Parathyroid adenoma (tissue), 2 donors: ENCODE data around the gene MTHFSD.

ENCODE experiments used
- H2AFZ ChIP-seq: fragments of 300-600 bp; sonication (generic); one replicate; pipeline ENCODE4 v1.7.0; 2017; ENCODE audit warnings: antibody characterized with exemption, mild to moderate bottlenecking
- H3K27ac ChIP-seq: fragments of 300-600 bp; sonication (generic); one replicate; pipeline ENCODE4 v1.7.0; 2017
- H3K27me3 ChIP-seq: fragments of 300-600 bp; sonication (generic); one replicate; pipeline ENCODE4 v1.7.0; 2017; ENCODE audit warnings: low read length; ENCODE audit not compliant: control insufficient read depth, insufficient read depth
- H3K36me3 ChIP-seq: fragments of 300-600 bp; sonication (generic); one replicate; pipeline ENCODE4 v1.7.0; 2017; ENCODE audit warnings: low read length; ENCODE audit not compliant: control insufficient read depth, insufficient read depth
- H3K4me1 ChIP-seq: fragments of 300-600 bp; sonication (generic); one replicate; pipeline ENCODE4 v1.7.0; 2017; ENCODE audit warnings: control low read depth
- H3K4me2 ChIP-seq: fragments of 300-600 bp; sonication (generic); one replicate; pipeline ENCODE4 v1.7.0; 2017; ENCODE audit warnings: low read length
- H3K4me3 ChIP-seq: fragments of 300-600 bp; sonication (generic); one replicate; pipeline ENCODE4 v1.7.0; 2017; ENCODE audit warnings: low read depth, low read length
- H3K79me2 ChIP-seq: fragments of 300-600 bp; sonication (generic); one replicate; pipeline ENCODE4 v1.7.0; 2017; ENCODE audit warnings: control low read depth
- H3K9ac ChIP-seq: fragments of 300-600 bp; sonication (generic); one replicate; pipeline ENCODE4 v1.7.0; 2017; ENCODE audit warnings: mild to moderate bottlenecking
- H3K9me3 ChIP-seq: fragments of 300-600 bp; sonication (generic); one replicate; pipeline ENCODE4 v1.7.0; 2017; ENCODE audit warnings: low read length; ENCODE audit not compliant: control insufficient read depth
- TF ChIP-seq, protein P1 (sequence below): fragments of 300-600 bp; sonication (generic); IDR thresholded peaks from one replicate; pipeline ENCODE4 v1.7.0; 2017; ENCODE audit warnings: antibody characterized with exemption, mild to moderate bottlenecking
- donor health status: primary hyperparathyroidism.

MTHFSD gene

DNA sequence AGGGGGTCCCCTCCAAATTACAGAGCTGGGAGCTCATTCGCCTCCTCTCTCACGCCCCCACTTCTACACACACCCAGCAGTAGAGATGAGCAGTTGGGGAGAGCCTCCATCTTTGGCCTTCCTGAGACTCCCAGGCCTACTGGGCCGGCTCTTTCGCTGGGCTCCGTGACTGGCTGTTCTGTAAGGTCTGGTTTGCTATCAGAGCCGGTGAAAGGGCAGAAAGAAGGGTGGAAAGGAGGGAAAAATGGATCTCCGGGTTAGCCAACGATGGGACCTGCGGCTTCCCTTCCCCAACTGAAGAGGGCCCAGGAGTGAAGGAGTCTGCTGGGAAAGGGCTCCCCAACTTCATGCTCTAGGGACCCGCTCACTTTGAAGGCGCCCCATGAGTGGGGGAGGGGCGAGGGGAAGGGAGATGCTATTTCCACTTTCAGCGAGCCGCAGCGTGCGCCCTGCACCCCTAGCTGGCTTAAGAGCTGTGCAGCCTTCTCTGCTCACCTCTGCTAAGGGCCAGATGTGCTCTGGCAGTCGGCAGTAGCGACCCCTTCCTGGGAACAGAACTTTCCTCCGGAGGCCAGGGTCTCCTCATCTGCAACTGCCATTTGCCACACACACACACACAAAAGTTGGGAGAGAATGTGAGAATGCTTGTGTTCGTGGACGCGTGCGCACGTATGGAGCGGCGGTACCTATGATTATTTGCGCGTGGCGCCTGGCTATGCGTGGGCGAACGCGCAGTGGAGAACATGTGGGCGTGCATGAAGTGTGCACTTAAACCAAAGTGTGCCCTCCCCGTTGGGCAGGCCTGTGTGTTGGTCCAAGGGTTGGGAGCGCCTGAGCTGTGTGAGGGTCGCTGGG lies 47.6 kb downstream of the MTHFSD start:
- H3K4me3 ChIP-seq: no peak overlapping the region
- peaks cover 20% of the 10 kb centered on the region for H3K27me3 ChIP-seq
- no peak overlapping the region for H3K9ac ChIP-seq
- H3K9me3 ChIP-seq: no peaks in the 10 kb centered on the region
- no peaks in the 10 kb centered on the region for H3K36me3 ChIP-seq
- no peak overlapping the region for H3K27ac ChIP-seq
- no peak overlapping the region for H2AFZ ChIP-seq
- peak overlapping the region; percentile 22 for H3K4me2 ChIP-seq
- no peaks in the 10 kb centered on the region for H3K4me1 ChIP-seq
- TF ChIP-seq, protein P1, sequence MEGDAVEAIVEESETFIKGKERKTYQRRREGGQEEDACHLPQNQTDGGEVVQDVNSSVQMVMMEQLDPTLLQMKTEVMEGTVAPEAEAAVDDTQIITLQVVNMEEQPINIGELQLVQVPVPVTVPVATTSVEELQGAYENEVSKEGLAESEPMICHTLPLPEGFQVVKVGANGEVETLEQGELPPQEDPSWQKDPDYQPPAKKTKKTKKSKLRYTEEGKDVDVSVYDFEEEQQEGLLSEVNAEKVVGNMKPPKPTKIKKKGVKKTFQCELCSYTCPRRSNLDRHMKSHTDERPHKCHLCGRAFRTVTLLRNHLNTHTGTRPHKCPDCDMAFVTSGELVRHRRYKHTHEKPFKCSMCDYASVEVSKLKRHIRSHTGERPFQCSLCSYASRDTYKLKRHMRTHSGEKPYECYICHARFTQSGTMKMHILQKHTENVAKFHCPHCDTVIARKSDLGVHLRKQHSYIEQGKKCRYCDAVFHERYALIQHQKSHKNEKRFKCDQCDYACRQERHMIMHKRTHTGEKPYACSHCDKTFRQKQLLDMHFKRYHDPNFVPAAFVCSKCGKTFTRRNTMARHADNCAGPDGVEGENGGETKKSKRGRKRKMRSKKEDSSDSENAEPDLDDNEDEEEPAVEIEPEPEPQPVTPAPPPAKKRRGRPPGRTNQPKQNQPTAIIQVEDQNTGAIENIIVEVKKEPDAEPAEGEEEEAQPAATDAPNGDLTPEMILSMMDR: no peak
- no peaks in the 10 kb centered on the region for H3K79me2 ChIP-seq

DNA sequence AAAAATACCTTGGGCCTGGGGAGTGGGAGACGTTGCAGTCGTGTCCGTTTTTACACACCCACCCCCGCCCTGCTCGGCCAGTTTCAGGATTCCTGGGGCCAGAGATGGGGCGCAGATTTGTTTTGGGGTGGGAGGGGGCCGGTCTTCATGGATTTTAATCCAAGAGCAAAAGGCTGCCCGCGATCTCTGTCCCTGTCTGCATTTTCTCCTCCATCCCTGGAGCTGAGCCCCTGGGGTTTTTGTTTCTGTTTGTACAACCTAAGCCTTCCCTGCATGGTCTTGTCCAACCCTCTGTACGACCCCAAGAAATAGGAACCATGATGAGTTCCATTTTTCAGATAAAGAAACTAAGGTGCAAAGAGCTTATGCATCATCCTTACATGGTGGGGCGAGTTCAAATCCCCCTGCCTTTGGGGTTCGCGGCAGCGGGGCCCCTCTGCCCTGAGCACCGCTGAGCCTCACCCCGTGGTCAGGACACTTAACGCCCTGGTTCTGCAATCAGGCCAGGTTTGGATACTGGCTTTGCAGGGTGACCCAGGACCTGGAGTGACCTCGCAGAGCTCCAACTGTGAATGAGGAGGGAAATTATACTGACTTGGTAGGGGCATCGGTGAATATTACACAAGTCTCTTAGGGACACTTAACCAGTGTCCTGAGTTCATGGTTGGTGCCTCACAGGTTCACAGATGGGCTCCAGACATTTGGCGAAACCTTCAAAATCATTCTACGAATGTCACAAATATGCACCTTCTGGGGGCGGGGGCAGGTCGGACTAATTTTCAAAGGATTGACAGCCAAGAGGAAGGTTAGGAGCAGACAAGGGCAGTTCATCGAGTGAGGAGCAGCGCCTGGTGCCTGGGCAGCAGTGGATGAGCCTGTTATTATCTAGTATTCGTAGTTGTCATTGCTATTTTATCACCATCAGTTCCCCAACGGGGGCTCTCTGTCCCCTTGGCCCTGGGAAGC lies 48.9 kb downstream of the MTHFSD start:
- TF ChIP-seq, protein P1: no peak
- Histone ChIP-seq H3K27ac (no peak overlapping the region), H2AFZ (no peak overlapping the region), H3K9ac (no peak overlapping the region), H3K9me3 (no peaks in the 10 kb centered on the region), H3K79me2 (no peaks in the 10 kb centered on the region), H3K4me3 (no peak overlapping the region), H3K36me3 (no peaks in the 10 kb centered on the region), H3K27me3 (peaks cover 20% of the 10 kb centered on the region), H3K4me2 (no peak overlapping the region), H3K4me1 (no peaks in the 10 kb centered on the region)

DNA sequence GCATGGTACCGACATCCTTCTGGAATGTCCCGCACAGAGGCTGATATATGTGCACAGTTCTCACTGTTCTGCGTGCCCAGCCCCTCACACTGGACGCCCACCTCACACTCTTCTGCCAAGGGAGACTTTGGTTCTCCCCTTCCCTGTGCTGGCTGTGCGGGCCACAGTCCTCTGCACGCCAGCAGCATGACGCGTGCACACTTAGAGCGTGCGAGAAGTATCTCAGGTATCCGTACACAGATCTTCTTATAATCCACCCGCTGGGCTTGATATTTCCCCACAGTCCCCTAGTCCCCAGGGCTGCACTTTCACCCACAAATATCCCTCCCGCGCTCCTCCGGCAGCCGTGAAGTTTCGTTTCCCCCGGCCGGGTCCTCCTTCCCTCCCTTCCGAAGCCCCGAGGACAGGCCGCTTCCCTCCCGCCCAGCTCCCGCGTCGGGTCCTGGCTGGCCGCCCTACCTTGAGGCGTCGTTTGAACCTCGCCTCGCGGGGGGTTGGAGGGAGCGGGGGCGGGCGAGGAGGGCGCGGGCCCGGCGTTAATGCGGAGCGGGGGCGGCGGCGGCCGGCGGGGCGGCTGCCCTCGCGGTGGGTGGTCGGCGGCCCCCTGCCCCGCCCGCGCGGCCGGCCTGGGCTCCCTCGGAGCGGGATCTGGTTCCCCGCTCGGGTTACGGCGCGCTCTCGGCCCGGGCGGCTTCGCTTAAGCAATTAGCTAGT lies 49.7 kb downstream of the MTHFSD start:
- no peak overlapping the region for H3K4me2 ChIP-seq
- H3K9ac ChIP-seq: no peak overlapping the region
- H3K4me3 ChIP-seq: no peak overlapping the region
- peaks cover 20% of the 10 kb centered on the region for H3K27me3 ChIP-seq
- no peaks in the 10 kb centered on the region for H3K79me2 ChIP-seq
- TF ChIP-seq, protein P1: no peak
- no peaks in the 10 kb centered on the region for H3K4me1 ChIP-seq
- H3K27ac ChIP-seq: no peak overlapping the region
- no peaks in the 10 kb centered on the region for H3K36me3 ChIP-seq
- no peaks in the 10 kb centered on the region for H3K9me3 ChIP-seq
- H2AFZ ChIP-seq: no peak overlapping the region

DNA sequence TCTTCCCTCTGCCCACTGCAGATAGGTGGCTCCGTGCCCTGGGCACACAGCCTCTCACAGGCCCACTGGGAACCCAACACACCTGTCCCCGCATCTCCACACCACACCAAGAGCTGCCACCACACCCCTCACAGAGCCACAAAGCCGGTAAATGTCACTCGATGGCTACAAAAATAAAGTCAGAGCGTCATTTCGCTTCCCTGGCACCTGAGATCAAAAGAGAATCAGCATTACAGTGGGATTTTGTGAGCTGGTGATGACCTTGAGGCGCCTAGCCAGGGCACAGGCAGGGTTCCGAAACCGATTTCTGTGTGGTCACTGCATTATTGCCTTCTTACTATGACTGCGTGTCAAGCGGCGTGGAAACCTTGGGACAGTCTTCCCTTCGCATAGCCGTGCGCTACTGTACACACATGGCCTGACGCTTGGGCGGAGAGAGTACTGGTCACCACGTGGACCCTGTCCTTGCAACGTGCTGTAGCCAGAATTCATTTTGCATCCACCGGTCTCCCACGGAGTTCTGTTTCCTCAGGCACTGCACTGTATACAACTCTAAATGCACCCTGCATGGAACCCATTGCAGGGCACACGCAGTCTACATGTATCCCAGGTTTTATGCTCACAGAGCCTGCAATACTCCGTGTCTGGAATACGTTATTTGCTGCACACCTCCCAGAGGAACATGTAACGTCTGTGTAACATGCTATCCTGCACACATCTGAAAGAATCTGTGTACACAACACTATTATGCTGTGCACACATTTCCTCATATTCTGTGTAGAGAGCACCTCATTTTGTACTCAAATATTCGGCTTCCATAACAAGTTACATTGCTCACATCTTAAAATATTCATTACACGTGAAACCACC lies 50.5 kb downstream of the MTHFSD start:
- TF ChIP-seq, protein P1: no peak
- Histone ChIP-seq H2AFZ (no peak overlapping the region), H3K9ac (no peak overlapping the region), H3K27me3 (peaks cover 20% of the 10 kb centered on the region), H3K9me3 (no peaks in the 10 kb centered on the region), H3K4me1 (no peaks in the 10 kb centered on the region), H3K27ac (no peak overlapping the region), H3K36me3 (no peaks in the 10 kb centered on the region), H3K4me2 (no peak overlapping the region), H3K4me3 (no peak overlapping the region), H3K79me2 (no peaks in the 10 kb centered on the region)
